Measurements from ENCODE around the gene IQGAP2.

IQGAP2 gene

DNA sequence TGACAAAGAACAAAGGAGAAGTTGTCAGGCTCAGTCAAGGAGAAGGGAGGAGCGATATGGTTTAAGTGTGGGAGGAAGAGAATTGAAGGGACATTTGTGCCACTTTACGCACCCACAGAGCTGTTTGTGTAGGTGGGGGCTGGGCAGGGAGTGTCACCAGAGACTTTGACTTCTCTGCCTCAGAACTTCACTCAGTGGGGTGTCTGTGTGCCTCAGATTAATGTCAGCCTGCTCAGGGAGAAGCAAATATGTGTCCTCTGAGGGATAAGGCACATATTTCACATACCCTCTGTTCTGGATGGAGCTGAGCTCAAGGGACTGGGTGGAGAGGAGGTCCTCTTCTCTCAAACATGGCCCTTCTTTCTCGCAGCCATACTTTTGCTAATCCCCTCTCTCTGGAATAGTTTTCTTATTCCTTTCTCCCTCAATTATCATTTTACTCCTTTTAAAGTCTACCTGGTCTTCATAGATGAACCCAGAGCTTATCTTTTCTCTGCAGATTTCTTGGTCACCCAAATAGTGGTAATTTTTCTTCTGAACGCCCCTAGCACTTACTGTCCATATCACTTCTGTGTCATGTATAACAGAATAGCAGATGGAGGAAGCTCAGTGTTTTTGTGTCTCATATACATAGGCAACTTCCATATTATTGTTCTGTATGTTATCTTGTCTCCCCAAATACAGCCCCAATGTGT, 77.0 kb downstream of the IQGAP2 start:
- no peak for ATAC-seq

DNA sequence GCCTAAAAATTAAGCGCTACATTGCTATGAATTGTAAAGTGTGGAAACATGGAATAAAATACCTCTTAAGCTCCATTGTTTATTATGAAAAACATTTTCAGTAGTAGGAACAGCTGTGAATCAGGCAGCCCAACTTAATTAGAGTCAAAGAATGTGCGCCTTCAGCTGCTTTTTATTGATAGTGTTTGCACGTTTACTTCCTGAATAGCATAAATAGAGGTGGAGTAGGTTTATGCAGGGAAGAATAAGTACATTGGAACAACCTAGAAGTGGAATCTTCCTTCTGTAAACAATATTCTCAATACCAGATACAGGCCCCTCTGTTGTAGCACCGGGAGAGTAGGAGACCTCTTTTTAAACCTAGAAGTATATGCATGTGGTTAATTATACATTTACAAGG, 79.9 kb downstream of the IQGAP2 start:
- no peak for ATAC-seq

DNA sequence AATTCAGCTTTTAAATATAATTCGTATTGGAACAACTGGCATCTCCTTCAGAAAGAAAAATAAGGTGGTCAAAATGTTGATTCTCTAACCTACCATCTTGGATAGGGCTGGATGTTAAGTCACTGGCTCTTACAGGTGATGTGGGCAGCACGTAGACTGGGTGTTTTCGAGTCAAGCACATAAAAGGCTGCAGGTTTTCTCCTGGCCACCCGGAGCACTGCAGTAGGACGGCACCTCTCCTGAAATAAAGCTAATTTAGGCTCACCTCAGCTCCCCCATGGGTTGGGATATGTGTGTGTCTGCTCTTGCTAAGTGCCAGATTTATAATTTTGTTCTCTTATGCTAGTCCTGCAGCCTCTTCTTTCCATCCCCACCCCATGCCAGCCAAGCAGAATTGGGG, 80.3 kb downstream of the IQGAP2 start:
- ATAC-seq = no peak

DNA sequence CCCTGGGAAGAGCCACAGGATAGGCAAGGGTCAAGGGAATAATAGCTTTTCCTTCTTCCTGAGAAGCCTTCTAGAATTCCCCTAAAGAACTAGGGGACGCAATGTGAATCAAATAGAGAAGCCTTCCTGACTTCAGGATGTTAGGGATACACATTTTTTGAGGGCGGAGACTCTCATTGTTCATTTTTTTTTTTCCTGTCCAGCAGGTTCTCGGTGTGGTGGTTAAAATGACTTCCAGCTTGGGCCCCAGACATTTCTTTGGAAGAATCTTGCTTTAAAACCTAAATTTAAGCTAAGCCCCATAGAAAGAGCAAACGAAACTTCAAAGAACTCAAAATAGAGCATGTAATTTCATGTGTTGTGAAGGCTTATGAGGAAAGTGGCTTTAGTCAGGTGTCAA, 80.8 kb downstream of the IQGAP2 start:
- no peak for ATAC-seq

DNA sequence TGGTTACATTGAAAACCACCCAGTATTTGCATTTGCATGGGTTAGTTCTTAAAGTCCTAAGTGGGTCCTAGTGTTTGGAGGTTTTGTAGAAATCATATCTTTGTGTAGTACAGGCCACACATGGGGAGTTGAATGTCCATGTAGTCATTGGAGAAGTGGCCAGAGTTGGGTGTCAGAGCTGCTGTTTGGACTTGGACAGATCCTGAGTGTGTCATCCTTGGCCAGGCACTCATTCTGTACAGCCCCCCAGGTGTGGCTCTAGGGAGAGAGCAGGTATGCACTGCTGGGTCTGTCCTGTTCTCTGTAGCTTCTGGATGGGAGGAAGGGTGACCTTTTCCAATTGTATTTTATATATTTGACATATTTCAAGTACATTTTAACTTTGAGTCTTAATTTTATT, 82.4 kb downstream of the IQGAP2 start:
- ATAC-seq = no peak

DNA sequence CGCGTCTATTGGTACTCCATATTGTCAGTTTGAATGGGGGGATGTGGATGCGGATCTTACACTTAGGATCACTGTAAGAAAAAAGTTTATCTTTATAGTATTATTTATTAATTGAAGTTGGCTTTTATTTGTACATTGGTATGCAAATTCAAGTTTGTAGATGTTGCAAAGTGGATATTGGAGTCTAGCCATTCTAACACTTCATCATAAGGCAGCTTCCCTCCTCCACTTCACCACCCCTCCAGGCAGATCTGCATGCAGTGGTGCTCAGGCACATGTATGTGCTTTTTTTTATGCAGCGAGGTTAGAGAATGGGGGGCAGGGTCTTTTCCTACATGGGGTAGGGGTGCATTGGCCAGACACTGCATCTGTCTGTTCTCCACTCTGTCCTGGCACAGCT, 84.3 kb downstream of the IQGAP2 start:
- no peak for ATAC-seq

DNA sequence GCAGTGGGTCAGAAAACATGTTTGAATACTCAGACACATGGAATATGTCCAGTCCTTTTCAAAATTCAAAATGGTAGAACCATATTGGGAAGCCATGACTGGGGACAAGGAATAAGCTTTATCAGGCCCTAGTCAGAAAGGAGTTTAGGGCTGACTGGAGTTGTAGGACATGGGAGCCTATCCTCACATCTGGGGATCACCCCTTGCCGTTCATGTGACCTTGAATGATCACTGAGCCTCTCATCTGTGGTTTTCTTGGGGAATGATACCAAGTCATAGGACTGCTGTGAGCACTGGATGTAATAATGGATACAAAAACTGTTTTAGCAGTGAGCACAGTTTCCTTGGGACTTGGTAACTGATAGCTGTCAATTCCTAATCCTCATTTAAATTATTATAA, 84.7 kb downstream of the IQGAP2 start:
- ATAC-seq = no peak

DNA sequence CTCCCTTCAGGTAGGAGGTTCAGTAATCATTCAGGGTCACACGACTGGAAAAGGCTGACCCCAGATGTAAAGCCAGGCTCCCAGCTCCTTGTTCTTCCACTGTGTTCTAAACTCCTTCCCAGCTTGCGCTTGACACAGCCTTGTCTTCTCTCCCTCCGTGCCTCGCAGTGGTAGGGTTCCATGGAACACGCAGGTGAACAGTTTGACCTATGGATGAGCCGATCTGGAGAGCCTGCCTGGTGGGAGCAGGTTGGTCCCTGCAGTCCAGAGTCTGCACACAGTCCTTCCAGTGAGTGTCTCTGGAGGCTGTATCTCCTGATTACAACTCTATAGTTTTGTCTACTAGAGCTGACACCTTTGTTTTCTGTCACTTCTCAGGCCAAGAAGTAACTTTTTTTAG, 85.9 kb downstream of the IQGAP2 start:
- no peak for ATAC-seq

DNA sequence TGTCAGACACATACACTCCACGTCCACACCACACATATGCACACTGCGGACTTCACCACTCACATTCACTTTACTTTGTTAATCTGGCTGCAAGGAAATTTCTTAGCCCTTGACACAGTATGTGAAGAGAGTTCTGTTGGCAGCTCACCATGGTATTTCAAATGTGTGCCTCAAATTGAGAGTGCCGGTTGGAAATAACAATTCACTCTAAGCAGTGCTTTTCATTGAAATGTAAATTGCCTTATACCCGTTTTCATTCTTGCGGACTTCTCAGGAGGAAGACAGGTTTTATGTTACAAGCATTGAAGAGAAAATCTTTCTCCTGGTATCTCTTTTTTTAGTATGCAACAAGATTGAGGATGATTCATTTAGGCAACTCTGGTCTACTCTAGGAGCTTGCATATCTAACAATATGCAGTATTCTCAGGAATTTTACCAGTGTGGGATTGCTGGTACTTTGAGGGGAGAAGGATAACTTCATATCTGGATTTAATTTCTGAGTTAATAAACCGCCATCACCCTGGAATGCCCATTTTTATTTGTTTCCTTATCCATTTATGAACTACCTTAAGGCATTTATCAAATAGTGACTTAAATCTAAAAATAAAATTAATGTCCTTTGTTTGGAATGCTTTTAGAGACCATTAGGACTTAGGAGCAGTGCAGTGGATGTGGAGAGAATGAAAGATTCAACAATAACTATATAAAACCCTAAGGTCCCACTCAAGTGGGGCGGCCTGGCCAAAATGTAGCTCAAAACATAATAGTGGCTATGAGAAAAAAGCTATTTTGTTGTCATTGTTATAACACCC, 87.0 kb downstream of the IQGAP2 start:
- no peak for ATAC-seq

DNA sequence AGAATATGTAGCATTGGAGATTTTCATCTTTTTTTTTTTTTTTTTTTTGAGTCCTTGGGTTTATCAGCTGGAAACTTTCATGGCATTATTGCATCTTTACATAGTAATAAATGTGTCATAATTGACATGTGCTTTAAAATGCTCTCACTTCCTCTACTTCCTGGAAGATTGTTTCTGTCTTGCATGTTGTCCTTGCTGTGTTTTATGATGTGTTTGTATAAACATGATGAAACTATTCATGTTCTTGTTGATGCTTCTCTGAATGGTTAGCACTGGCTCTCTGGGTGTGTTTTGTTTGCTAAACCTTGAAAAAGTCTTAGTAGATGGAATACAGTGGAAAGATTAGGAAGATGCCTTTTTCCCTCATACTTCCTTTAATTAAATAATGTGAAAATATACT, 87.9 kb downstream of the IQGAP2 start:
- ATAC-seq = no peak

DNA sequence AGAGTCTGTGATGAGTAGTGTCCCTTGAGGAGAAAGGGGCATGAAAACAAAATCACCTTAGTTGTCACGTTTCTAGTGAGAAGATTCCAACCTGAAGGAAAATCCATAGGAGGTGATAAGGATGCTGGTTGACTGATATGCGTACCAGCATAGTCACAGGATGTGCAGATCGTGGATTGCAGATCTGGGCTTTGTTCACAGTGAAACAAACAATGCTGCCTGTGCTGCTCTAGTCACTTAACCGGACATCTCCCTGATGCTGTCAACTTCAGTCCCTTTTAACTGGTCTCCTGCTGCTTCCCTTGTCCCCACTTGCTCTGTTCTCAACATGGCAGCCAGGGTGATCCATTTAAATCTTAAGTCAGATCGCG, 89.7 kb downstream of the IQGAP2 start:
- no peak for ATAC-seq

DNA sequence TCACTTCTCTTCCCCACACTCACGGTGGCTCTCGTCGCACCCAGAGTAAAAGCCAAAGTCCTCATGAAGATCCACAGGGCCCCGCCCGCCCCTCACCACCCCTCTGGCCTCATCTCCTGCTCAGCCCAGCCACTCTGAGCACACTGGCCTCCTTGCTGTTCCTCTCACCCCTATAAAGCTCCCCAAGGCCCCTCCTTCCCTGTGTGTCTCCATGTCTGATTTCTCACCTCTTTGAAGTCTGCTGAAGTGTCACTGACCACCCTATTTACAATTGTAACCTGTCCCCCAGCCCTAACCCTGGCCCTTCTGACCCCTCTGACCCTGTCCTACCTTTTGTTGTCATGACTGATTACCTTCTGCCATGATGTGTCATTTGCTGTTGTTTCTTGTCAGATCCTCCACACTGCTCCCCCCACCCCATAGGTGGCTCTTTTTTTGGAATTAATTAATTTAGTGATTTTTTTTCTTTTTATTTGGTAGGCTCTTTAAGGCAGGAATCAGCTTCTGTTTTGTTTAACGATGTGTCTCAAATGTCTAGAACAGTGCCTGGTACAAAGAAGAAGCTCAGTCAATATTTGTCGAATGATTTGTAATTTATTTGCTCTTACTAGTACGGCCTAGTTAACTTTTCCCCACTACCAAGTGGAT, 90.2 kb downstream of the IQGAP2 start:
- ATAC-seq = no peak

DNA sequence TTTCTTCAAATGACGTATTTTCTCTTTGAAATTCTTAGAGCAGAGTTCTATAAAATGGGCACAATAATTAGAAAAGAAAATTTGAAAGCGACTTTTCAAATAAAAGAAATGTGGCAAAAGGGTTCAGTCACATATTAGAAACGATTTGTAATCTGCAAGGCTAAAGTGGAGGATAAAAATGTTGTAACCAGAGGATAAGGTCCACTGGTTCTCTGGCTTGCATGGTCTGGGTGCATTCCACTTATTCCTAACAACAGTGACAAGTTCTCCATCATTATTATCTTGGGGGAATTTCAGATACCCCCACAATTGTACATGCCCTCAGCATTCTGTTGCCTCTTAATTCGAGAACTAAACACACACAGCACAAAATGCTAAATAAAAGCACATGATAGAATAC, 91.1 kb downstream of the IQGAP2 start:
- no peak for ATAC-seq

DNA sequence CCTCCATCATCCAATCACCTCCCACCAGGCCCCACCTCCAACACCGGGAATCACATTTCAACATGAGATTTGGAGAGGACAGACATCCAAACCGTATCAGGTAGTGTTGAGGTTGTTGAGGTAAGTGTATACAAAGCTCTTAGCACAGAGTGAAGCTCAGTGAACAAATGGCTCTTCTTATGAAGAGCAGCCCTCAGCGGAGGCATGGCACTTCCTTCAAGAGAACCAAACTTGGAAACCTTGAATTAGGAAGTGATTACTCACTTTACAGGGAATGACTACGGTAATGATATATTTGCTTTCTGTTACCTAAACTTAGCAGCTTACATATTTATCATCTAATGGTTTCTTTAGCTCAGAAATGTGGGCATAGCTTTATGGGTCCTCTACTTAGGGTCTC, 92.8 kb downstream of the IQGAP2 start:
- no peak for ATAC-seq

DNA sequence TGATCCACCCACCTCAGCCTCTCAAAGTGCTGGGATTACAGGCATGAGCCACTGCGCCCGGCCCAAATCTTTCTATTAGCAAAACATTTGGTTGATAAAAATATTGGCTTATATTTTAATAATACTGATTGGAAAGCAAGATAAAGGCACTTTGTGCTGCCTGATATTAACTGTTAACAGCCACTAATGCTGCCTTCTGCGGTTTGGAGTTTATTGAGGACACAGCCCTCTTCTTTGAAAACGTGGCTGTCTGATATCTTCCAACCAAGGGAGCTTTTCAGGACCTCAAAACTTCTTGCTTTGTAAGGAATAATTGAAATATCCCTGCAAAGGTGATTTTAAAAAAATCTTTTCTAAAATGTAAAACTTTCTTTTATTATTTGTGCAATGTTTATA, 94.0 kb downstream of the IQGAP2 start:
- no peak for ATAC-seq

DNA sequence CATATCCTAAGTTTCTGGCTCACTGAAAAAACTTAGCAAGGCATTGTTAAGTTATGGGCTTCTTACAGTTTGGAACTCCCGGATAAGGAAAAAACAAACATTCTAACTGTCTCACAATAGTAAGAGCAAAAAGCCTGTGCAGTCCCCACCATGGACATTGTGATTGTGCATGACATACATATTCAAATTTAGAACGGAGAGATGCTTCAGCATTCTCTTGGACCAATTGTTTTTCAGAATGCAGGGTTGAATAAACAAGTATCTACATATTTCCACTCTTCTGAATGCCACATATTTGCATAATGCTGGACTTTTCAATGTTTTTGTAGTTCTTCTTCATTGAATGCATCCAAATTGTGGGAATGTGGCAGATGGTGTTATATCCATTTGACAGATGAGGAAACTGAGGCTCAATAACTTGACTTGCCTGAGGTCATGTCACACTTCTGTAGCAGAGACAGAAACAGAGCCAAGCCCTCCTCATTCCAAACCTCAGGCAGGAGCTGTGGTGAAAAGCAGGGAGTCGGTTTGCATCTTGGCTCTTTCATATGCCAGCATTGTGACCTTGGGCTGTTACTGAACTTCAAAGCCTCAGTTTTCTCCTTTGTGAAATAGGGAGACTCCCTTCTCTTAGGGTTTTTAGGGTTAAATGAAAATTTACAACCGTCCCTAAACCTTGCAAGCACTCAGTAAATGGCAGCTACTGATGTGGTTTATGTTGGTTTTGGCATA, 95.1 kb downstream of the IQGAP2 start:
- no peak for ATAC-seq

DNA sequence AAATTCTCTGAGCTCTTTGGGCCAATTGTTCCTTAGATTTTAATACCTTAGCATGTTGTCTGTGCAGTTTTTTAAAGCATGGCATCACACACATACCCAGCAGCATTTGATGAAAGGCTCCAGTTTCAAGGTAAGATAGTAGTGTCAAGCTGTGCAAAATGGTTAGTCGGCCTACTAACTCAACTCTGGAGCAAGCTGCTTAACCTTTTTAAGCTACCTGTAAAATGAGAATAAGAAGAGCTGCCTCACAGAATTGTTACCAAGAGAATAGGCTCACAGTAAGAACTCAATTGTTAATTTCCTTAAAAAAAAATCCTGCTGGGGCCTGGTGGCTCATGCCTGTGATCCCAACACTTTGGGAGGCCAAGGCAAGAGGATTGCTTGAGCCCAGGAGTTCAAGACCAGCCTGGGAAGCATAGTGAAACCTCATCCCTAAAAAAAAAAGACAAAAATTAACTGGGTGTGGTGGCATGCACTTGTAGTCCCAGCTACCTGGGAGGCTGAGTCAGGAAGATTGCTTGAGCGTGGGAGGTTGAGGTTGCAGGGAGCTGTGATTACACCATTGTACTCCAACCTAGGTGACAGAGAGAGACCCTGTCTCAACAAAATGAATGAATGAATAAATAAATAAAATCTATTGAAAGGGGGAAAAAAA, 96.5 kb downstream of the IQGAP2 start:
- no peak for ATAC-seq

DNA sequence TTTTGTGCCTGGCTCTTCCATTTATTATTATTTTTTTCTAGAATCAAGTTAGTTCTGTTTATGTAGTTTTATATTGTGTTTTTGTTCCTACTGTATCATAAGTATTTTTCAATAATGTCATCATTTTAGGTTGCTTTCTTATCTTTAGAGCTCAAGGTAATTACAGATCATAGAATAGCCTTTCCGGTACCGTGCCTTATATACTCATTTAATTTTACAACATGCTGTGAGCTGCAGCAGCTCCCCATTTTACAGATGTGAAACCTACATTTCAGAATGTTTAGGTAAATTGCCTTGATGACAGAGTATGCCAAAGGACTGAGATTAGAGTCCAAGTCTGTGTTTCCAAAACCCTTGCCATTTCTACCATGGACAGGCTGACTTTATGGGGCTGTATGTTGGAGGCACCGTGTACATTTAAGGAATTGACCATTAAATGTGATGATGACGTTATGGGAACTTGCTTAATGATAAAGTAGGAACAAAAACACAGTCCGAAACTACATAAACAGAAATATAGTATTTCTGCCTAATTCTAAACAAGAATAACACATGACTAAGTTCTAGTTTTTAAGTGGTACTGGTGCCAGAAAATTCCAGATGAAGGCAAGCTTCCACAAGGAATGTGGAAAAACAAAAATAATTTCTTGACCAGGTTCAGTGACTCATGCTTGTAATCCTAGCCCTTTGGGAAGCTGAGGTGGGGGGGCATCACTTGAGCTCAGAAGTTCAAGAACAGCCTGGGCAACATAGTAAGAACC, 97.7 kb downstream of the IQGAP2 start:
- no peak for ATAC-seq

DNA sequence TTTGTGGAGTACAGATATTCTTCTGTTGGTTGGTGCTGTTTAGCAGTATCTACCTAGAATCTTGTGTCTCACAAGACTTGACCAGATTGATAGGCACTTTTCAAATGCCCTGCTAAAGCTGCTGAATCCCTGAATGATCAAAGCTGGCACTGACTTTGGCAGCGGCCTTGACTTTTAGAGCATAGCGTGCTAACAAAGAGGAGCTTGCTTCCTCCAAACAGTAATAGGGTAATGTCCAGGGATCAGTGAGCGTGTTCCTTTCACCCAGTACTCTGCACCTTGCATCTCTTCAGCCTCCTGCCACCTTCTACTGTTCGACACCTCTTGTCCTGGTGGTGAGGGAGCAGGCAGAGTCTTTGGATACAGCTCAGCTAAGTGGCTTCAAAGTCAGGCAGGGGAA, 100.8 kb downstream of the IQGAP2 start:
- no peak for ATAC-seq

DNA sequence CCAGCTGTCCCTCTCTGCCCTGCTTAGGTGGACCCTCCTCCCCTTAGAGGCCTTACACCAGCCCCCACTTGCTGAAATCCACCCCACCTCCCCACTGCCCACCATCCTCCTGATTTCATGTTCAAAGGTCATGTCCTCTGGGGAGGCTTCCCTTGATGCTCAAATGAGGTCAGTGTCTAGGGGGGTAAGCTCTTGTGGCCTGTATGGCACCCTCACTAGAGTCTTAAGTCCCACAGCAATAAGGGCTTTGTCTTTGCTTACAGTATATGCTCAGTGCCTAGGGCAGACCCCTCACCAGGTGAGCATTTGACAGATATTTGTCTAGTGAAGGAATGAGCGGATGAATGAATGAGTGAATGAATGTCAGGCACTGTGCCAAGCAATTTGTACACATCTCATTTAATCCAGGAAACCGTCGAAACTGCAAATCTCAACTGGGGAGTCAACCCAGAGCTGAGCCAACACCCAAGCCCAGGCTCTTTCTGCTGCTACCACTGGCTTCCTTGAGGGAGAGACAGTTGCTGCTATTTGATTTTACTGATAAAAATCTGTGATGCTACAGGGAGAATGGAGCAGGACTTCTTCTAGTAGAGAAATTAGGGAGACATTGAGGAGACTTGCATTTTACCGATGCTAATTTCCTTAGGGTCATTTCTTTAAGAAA, 101.9 kb downstream of the IQGAP2 start:
- no peak for ATAC-seq

DNA sequence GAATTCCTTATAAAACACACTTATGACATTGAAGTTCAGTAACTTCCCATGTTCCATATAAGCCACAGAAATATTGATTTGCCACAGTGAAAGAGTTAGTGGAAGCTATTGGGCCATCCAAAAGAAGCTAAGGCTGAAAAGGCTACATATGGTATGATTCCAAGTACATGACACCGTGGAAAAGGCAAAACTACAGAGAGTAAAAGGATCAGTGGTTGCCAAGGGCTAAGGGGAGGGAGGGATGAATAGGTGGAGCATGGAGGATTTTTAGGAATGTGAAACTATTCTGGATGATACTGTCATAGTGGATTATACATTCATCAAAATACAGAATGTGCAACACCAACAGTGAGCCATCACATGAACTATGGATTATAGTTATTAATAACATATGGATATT, 110.4 kb downstream of the IQGAP2 start:
- no peak for ATAC-seq

DNA sequence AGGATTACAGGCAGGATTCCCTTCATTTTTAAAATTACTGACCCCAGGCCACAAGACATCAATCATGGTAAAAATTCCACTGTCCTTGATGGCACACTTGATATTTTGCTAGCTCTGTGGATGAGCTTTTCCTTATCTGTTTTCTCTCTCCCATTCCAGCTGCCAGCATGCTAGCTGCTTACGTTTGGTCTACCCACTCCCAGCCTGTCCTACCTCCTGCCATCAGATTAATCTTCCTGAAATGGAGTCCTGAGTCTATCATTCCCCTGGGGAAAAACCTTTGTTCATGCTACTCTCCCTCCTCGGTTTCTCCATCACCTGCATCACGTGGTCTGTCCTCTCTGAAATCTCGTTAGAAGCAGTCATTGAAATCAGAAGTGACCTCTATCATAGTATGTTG, 111.2 kb downstream of the IQGAP2 start:
- no peak for ATAC-seq
